GDM1 (cell line): ENCODE measurements around the gene OR2D3.
"Not testable (repeated sequence)": the region's sequence is repeated elsewhere in the genome, so short reads cannot be mapped to it uniquely, and the experiment has no call there.

Experiments used
- DNase-seq: peaks from one replicate; lab custom pipeline; 2025; lab: John Stamatoyannopoulos, UW

Gene OR2D3

DNA sequence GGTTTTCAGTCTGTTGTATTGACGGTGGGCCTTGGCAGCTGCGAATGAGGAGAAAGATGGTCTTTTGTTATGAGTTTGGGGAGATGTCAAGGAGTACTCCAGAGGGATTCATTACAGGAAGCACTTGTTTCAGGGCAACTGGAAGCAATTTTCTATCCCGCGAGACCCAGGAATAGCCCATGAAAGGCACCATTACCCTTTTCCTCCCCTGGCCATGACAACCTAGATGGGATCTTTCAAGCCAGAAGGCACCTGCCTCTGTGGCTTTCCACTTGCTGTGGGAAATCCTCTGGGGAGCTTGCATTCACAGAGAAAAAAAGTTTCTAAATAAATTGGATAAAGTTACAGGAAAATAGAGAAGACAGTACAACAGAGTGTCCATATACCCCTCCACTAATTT, 8.1 kb downstream of the OR2D3 start:
- no peak for DNase-seq

GRCh38 chr11:6931146-6931713, 10.4 kb downstream of the OR2D3 start:
- no peak for DNase-seq

GRCh38 chr11:6932145-6932544, 11.3 kb downstream of the OR2D3 start:
- no peak for DNase-seq

DNA sequence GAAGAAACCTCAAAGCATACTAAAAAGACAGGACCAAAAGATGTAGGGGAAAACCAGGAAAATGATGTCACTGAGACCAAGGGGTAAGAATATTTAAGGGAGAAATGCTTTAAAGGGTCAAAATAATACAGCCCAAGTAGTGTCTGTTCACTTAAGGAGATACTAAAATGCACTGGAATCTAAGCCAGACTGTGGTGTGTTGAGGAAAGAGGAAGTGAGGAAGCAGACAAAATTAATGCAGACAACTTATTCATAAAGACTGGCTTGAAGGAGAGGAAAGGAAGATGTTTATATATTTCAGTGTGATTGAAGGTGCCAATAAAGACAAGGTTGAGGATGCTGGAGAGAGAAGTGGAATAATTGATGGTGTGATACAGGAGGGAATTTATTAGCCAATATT, 21.2 kb downstream of the OR2D3 start:
- DNase-seq: no peak

DNA sequence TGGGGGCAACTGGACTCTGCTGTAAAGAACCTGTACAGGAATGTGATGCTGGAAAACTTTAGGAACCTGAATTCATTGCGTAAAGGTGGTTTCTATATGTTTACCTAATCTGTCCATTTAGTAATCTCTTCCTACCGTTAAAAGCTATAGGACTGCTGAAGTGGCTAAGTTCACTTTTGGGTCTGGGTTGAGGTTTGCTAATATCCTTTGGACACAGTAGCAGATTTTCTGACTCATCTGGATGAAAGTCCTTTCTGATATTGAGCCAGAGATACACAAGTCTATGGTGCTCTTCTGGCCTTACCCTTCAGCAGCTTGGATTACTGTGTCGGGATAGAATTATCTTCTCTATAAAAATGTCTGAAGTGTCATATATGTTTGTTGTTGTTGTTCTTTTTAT, 22.3 kb downstream of the OR2D3 start:
- DNase-seq: no peak

GRCh38 chr11:6954248-6954647, 33.4 kb downstream of the OR2D3 start:
- not testable (repeated sequence) for DNase-seq

GRCh38 chr11:6962141-6962540, 41.3 kb downstream of the OR2D3 start:
- no peak for DNase-seq

GRCh38 chr11:6962673-6963072, 41.9 kb downstream of the OR2D3 start:
- no peak for DNase-seq

GRCh38 chr11:6968816-6969215, 48.0 kb downstream of the OR2D3 start:
- DNase-seq: no peak

GRCh38 chr11:6969854-6970253, 49.1 kb downstream of the OR2D3 start:
- not testable (repeated sequence) for DNase-seq
